ENCODE measurements around the gene CMTM8.

CMTM8 gene

GRCh38 chr3:32413845-32414521 lies 175.5 kb downstream of the CMTM8 start:
- DNase-seq: no peak

GRCh38 chr3:32414522-32415202 lies 176.2 kb downstream of the CMTM8 start:
- peak in 5 of 6 experiments; percentile 17 to 74 (median 66) for DNase-seq

- DNase-seq: no peak
Measured at GRCh38 chr3:32419742-32420125, 181.3 kb downstream of the CMTM8 start.
